HG03025 (cell line): ENCODE results near the gene INO80D.
"Not testable (repeated sequence)": the region's sequence is repeated elsewhere in the genome, so short reads cannot be mapped to it uniquely, and the experiment has no call there.

ENCODE experiments used
- ATAC-seq: cut with Tn5 transposase; IDR thresholded peaks from one replicate; pipeline ENCODE4 v1.9.1; 2021; ENCODE audit warnings: mild to moderate bottlenecking, moderate library complexity; ENCODE audit not compliant: unreplicated experiment, low FRiP score

Gene INO80D

GRCh38 chr2:206084870-206085741 is 868 bp downstream of the INO80D start:
- peak; percentile 32 for ATAC-seq

GRCh38 chr2:206084439-206084869 is 1.5 kb downstream of the INO80D start:
- ATAC-seq, result no peak

GRCh38 chr2:206083602-206084438 is 2.2 kb downstream of the INO80D start:
- no peak for ATAC-seq

GRCh38 chr2:206082298-206082843 is 3.6 kb downstream of the INO80D start:
- ATAC-seq, result no peak

GRCh38 chr2:206080927-206081326 is 5.0 kb downstream of the INO80D start:
- ATAC-seq, result no peak

GRCh38 chr2:206079699-206080465 is 6.1 kb downstream of the INO80D start:
- no peak for ATAC-seq

- ATAC-seq, result not testable (repeated sequence)
Measured at GRCh38 chr2:206077879-206078278, 8.1 kb downstream of the INO80D start.

- no peak for ATAC-seq
Measured at GRCh38 chr2:206075113-206075512, 10.9 kb downstream of the INO80D start.

GRCh38 chr2:206071807-206072206 is 14.2 kb downstream of the INO80D start:
- ATAC-seq, result no peak

- ATAC-seq, result no peak
Measured at GRCh38 chr2:206069417-206069816, 16.6 kb downstream of the INO80D start.

- no peak for ATAC-seq
Measured at GRCh38 chr2:206068207-206068606, 17.8 kb downstream of the INO80D start.

GRCh38 chr2:206064077-206064476 is 21.9 kb downstream of the INO80D start:
- ATAC-seq, result no peak

- ATAC-seq, result no peak
Measured at GRCh38 chr2:206063635-206064034, 22.3 kb downstream of the INO80D start.

GRCh38 chr2:206062724-206063123 is 23.2 kb downstream of the INO80D start:
- ATAC-seq, result no peak

GRCh38 chr2:206056286-206056685 is 29.7 kb downstream of the INO80D start:
- no peak for ATAC-seq

GRCh38 chr2:206054952-206055351 is 31.0 kb downstream of the INO80D start:
- no peak for ATAC-seq

- ATAC-seq, result no peak
Measured at GRCh38 chr2:206051912-206052311, 34.1 kb downstream of the INO80D start.

- no peak for ATAC-seq
Measured at GRCh38 chr2:206049392-206049791, 36.6 kb downstream of the INO80D start.

GRCh38 chr2:206045251-206045650 is 40.7 kb downstream of the INO80D start:
- ATAC-seq, result no peak

- ATAC-seq, result no peak
Measured at GRCh38 chr2:206040525-206040924, 45.4 kb downstream of the INO80D start.
